GM12801 (cell line): Measurements from ENCODE around the gene RMC1.

ENCODE experiments used
- TF ChIP-seq, protein P1 (sequence below): IDR thresholded peaks from one replicate; pipeline ENCODE4 v1.5.1; 2011; ENCODE audit warnings: control low read depth; ENCODE audit not compliant: insufficient read length; ENCODE audit errors: extremely low read depth

Gene RMC1

DNA sequence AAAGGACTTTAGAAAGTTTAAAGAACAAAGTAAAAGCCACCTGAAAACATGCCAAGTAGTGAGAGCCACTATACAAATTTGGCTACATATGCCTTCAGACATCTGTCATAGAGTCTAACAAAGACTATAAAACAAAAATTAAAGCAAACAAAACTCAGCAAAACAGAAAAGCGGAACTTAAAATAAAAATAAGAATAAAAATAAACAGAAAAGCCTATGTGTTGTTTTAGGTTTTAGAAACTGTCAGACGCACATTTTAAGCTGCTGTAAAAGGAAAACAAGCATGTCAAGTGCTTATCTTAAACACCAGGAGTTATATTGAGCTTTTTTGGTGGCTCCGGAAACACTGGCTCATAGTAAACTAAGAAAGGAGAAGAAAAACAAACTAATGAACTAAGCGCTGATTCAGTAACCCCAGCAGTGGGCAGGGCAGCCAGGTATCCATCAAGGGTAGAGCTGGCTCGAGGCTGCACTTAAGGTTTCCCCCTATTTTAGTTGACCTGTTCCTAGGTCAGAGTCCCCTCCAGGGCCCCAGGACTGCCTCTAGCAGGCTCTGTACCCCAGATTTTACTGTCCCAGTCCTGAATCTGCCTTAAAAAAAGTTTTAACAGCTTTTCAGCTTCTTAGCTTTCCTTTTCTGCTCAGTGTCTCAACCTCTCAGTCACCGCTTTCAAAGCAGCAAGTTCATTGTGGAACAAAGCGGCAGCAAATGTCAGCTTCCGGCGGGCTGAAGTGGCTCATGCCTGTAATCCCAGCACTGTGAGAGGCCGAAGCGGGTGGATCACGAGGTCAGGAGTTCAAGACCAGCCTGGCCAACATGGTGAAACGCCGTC, 15.4 kb upstream of the RMC1 start:
- TF ChIP-seq, protein P1, sequence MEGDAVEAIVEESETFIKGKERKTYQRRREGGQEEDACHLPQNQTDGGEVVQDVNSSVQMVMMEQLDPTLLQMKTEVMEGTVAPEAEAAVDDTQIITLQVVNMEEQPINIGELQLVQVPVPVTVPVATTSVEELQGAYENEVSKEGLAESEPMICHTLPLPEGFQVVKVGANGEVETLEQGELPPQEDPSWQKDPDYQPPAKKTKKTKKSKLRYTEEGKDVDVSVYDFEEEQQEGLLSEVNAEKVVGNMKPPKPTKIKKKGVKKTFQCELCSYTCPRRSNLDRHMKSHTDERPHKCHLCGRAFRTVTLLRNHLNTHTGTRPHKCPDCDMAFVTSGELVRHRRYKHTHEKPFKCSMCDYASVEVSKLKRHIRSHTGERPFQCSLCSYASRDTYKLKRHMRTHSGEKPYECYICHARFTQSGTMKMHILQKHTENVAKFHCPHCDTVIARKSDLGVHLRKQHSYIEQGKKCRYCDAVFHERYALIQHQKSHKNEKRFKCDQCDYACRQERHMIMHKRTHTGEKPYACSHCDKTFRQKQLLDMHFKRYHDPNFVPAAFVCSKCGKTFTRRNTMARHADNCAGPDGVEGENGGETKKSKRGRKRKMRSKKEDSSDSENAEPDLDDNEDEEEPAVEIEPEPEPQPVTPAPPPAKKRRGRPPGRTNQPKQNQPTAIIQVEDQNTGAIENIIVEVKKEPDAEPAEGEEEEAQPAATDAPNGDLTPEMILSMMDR = no peak

DNA sequence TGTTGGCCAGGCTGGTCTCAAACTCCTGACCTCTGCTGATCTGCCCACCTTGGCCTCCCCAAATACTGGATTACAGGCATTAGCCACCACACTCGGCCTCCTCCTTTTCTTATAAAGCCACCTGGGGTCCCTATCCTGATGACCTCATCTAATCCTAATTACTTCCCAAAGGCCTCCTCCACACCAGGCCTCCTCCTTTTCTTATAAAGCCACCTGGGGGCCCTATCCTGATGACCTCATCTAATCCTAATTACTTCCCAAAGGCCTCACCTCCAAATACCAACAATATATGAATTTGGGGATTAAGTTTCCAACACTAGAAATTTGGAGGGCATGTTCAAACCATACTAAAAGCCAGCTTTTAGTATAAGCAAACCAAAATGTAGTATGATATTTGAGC, 9.7 kb upstream of the RMC1 start:
- TF ChIP-seq, protein P1 = no peak

DNA sequence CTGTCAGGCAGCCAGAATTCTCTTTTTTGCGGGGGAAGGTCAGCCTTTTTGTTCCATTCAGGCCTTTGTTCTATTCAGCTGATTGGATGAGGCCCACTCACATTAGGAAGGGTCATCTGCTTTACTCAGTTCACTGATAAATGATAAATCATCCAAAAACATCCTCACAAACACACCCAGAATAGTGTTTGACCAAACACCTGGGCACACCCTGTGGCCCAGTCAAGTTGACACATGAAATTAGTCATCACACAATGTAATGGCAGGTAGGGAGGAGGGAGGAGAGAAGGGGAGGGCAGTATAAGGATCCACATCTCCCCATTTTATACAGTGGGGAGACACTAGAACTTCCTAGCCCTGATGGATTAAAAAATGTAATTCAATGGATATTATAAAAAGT, 8.3 kb upstream of the RMC1 start:
- TF ChIP-seq, protein P1 = no peak

DNA sequence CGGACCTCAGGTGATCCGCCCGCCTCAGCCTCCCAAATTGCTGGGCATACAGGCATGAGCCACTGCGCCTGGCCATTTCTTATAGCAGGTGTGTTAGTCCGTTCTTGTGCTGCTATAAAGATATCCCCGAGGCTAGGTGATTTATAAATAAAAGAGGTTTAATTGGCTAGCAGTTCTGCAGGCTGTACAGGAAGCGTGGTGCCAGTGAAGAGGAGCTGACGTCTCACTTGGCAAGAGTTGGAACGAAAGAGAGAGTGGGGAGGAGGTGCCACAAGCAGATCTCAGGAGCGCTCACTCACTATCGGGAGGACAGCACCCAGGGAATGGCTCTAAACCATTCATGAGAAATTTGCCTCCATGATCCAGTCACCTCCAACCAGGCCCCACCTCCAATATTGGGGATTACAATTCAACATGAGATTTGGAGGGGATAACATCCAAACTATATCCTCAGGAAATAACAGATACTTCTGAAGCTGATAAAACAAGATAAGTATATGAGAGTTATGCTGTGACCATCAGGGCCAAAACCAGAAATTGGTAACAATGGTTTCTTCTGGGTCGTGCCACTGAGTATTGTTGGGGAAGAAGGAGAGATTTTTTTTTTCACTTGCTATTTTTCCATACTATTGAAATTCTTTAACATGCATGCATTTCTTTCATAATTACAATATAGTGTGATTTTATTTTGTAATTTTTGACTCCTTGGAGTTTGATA, 7.4 kb upstream of the RMC1 start:
- TF ChIP-seq, protein P1 = no peak

DNA sequence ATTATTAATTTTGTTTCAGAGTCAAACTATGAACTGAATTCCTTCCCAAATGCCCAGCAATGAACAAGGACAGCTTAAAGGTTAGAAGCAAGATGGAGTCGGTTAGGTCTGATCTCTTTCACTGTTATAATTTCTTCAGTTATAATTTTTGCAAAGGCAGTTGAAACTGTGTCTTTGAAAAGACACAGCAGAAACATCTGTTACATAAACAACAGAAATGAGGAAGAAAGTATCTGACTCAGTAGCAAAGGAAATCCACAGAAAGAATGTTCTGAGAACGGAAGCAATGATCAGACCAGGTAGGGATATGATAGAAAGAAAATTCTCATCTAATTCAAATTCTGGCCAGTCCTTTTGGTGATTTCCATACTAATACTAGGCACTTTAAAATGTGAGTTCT, 5.2 kb upstream of the RMC1 start:
- TF ChIP-seq, protein P1 = no peak

DNA sequence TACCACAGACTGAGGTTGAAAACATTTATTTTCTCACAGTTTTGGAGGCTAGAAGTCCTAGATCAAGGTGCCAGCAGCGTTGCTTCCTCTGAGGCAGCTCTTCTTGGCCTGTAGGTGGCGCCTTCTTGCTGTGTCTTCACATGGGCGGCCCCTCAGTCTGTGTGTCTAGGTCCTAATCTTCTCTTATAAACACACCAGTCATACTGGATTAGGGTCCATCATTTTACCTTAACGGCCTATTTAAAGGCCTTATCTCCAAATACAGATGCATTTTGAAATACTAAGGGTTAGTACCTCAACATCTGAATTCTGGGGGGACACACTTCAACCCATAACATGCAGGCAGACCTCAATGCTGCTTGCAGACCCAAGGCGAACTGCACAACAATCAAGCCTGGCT, 4.4 kb upstream of the RMC1 start:
- TF ChIP-seq, protein P1 = peak; percentile 74

DNA sequence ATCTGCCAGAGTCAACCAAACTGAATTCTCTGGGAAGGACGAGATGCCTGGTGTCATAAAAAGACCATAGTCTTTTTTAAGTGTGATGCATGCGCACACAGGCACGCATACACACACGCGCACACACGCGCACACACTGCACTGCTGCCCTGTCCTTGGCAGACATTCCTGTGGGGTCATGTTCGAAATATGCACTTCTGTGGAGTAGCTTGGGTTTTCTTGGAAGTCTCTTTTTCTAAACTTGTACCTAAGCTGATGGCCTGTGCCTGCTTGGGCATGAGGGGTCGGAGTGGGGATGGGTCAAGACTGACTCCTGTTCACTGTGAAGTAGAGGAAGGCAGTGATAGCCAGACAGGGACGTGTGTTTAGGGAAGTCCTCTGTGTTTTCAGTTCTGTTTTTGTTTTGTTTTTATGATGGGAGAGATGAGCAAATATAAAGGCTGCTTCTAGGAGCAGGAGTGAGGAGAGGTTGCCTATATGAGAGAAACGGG, 4.0 kb upstream of the RMC1 start:
- TF ChIP-seq, protein P1 = no peak
